ENCODE data around the gene MAP3K9. TPM values are rescaled to one million over a fixed set of nuclear protein-coding genes. Genes with fewer than 3 reads are reported as not detected.

Gene MAP3K9
- total and polyA plus RNA-seq, 2 of the 8 experiments (the other 6 are each of a cell fraction or from before 2014, with no cell fraction given): 9.8 to 24.7 TPM

DNA sequence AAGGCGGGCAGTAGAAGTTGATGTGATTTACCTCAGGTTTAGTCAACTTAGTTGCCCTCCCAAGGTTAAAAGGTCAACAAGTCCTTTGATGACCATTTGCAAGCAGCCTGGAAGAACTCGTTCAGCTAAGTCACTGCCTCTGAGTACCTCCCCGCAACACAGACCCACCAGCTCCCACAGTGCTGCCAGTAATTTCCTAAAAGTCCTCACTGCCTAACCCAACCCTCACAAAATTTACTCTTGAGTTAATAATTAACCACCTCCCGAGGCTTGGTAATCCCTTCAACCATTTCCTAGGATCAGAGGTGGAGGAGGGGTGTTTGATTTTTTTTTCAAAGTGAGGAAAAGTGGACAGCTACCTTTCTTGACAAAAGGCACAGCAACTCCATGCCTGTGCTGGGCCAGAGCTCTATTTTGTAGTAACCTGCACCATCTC is 55.8 kb downstream of the MAP3K9 start:
- Histone ChIP-seq H4K5ac (ENCODE audit: insufficient read length, low read depth, low read length) (no peak overlapping the region), H3K79me2 (ENCODE audit: control insufficient read depth in 1 of 2, insufficient read depth in 2 of 2, low read length in 2 of 2) (no peaks in the 10 kb centered on the region), H2BK15ac (ENCODE audit: low read length) (no peak overlapping the region), H3K9ac (replicated peaks in 1 of 4; ENCODE audit: extremely low read depth in 1 of 4, low read depth in 3 of 4, low read length in 3 of 4) (no peak overlapping the region), H2BK12ac (ENCODE audit: low read depth, low read length) (no peak overlapping the region), H3K36me3 (ENCODE audit: control insufficient read depth in 2 of 4, insufficient read depth in 4 of 4, low read length in 3 of 4) (peaks cover 6 to 34% (median 22%) of the 10 kb centered on the region in 4 experiments; a peak in 7 of 8 replicates), H3K23ac (ENCODE audit: insufficient read length) (no peak overlapping the region), H3K4ac (replicated peaks; ENCODE audit: insufficient read length, low read depth, low read length) (no peak overlapping the region), H3K23me2 (ENCODE audit: low read depth, low read length) (no peaks in the 10 kb centered on the region), H3K4me2 (ENCODE audit: insufficient read depth in 1 of 2, low read depth in 2 of 2, low read length in 2 of 2) (no peak overlapping the region), H3K79me1 (ENCODE audit: low read depth, low read length) (0 out of 2 replicates have a peak, but pooled peaks cover 4% of the 10 kb centered on the region), H2BK5ac (ENCODE audit: low read depth, low read length) (no peak overlapping the region), H4K8ac (ENCODE audit: extremely low read depth, insufficient read depth, low read length) (no peak overlapping the region), H2BK120ac (replicated peaks; ENCODE audit: low read depth, low read length) (no peak overlapping the region), H3K18ac (ENCODE audit: extremely low read depth, low read length) (no peak overlapping the region), H3K14ac (ENCODE audit: insufficient read length) (no peak overlapping the region), H3K27me3 (replicated peaks in 1 of 4; ENCODE audit: control insufficient read depth in 3 of 4, extremely low read depth in 1 of 4, insufficient read depth in 3 of 4, low read length in 3 of 4) (no peaks in the 10 kb centered on the region), H2BK20ac (ENCODE audit: low read length) (no peak overlapping the region), H3K4me3 (ENCODE audit: extremely low read depth in 1 of 4, insufficient read depth in 2 of 4, low read depth in 3 of 4, low read length in 4 of 4) (no peak overlapping the region), H2AK5ac (ENCODE audit: low read depth, low read length) (no peak overlapping the region), H3K4me1 (replicated peaks in 1 of 4; ENCODE audit: control insufficient read depth in 3 of 4, insufficient read depth in 4 of 4, low read length in 3 of 4) (no peaks in the 10 kb centered on the region), H4K91ac (replicated peaks; ENCODE audit: insufficient read length, low read length) (no peak overlapping the region), H3K9me3 (ENCODE audit: insufficient read depth in 2 of 2, low read depth in 1 of 2, low read length in 1 of 2) (no peaks in the 10 kb centered on the region), H4K20me1 (replicated peaks in 1 of 2; ENCODE audit: control insufficient read depth in 1 of 2, insufficient read depth in 2 of 2, low read length in 2 of 2) (peaks cover 3 to 6% of the 10 kb centered on the region in 2 experiments), H2AFZ (ENCODE audit: low read length) (no peak overlapping the region), H3K56ac (replicated peaks; ENCODE audit: insufficient read length, low read depth, low read length) (no peak overlapping the region), H3K27ac (ENCODE audit: low read depth, low read length) (no peak overlapping the region)
- CTCF ChIA-PET (ENCODE audit: partially characterized antibody): interaction anchor here (0.6 to 1.7 kb wide), 6 partner anchors 9 to 130 kb away, joined by 3 to 9 read pairs (median 4); partner anchors contain the start of gene MAP3K9
- WGBS, 2 experiments (ENCODE audit: extremely low coverage in 1 of 2, insufficient coverage in 1 of 2, insufficient read length in 1 of 2, insufficient replicate concordance in 2 of 2, low coverage in 1 of 2, low lambda C conversion rate in 2 of 2, missing lambda C conversion rate in 1 of 2): 87% methylated on average over 4 of the region's 4 CpGs; no CpG with 5 or more reads in 1 of the 2 experiments
- DNase-seq (ENCODE audit: low read depth in 1 of 2, low spot score in 2 of 2): no peak
- POLR2A ChIA-PET (ENCODE audit: partially characterized antibody): no interaction called here
- no peak for FAIRE-seq
- TF ChIP-seq TEAD4 (IDR thresholded peaks at IDR 0.05; ENCODE audit: low read depth, low read length): no peak
- no peak for TF ChIP-seq RBBP5 (IDR thresholded peaks at IDR 0.05; ENCODE audit: borderline replicate concordance, low read depth, low read length)
- TF ChIP-seq SAP30 (IDR thresholded peaks at IDR 0.05; ENCODE audit: insufficient read depth, insufficient replicate concordance, low read length): no peak
- TF ChIP-seq NRF1 (IDR thresholded peaks at IDR 0.05; ENCODE audit: low read depth, low read length): no peak
- TF ChIP-seq JUND (IDR thresholded peaks at IDR 0.05; ENCODE audit: low read length): no peak
- TF ChIP-seq SP1 (IDR thresholded peaks at IDR 0.05; ENCODE audit: low read depth, low read length): no peak
- TF ChIP-seq POU5F1 (IDR thresholded peaks at IDR 0.05; ENCODE audit: low read depth, low read length): no peak
- no peak for TF ChIP-seq CREB1 (IDR thresholded peaks at IDR 0.05)
- TF ChIP-seq, protein P1, sequence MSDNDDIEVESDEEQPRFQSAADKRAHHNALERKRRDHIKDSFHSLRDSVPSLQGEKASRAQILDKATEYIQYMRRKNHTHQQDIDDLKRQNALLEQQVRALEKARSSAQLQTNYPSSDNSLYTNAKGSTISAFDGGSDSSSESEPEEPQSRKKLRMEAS (IDR thresholded peaks at IDR 0.05): no peak
- TF ChIP-seq BRCA1 (IDR thresholded peaks at IDR 0.05; ENCODE audit: low read depth, low read length): no peak
- no peak for TF ChIP-seq CHD1 (IDR thresholded peaks at IDR 0.05; ENCODE audit: low read depth, low read length)
- TF ChIP-seq, protein P2, sequence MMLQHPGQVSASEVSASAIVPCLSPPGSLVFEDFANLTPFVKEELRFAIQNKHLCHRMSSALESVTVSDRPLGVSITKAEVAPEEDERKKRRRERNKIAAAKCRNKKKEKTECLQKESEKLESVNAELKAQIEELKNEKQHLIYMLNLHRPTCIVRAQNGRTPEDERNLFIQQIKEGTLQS (IDR thresholded peaks at IDR 0.05; ENCODE audit: insufficient read depth, low read depth, low read length): no peak
- no peak for TF ChIP-seq ASH2L (IDR thresholded peaks at IDR 0.05; ENCODE audit: low read length)
- TF ChIP-seq BCL11A (IDR thresholded peaks at IDR 0.05; ENCODE audit: low read depth in 2 of 2, low read length in 2 of 2): no peak
- no peak for TF ChIP-seq TBP (IDR thresholded peaks at IDR 0.05; ENCODE audit: low read depth, low read length)

All from H1 (cell line).